Activated naive CD8-positive, alpha-beta T cell (primary cell): ENCODE results near the gene SUMF2.
"Not testable (repeated sequence)": the region's sequence is repeated elsewhere in the genome, so short reads cannot be mapped to it uniquely, and the experiment has no call there.

Source experiments
- H3K27ac Mint-ChIP-seq: one replicate; pipeline ENCODE4 v1.8.0; 2021; ENCODE audit warnings: mixed read lengths
- H3K27me3 Mint-ChIP-seq: one replicate; pipeline ENCODE4 v1.8.0; 2021; ENCODE audit warnings: mixed read lengths
- H3K36me3 Mint-ChIP-seq: one replicate; pipeline ENCODE4 v1.8.0; 2021; ENCODE audit warnings: mixed read lengths
- H3K4me1 Mint-ChIP-seq: one replicate; pipeline ENCODE4 v1.8.0; 2021; ENCODE audit warnings: low read depth, mixed read lengths
- H3K4me3 Mint-ChIP-seq: one replicate; pipeline ENCODE4 v1.8.0; 2021; ENCODE audit warnings: mild to moderate bottlenecking, mixed read lengths
- H3K9me3 Mint-ChIP-seq: one replicate; pipeline ENCODE4 v1.8.0; 2021; ENCODE audit warnings: low read depth, mixed read lengths

Gene SUMF2

DNA sequence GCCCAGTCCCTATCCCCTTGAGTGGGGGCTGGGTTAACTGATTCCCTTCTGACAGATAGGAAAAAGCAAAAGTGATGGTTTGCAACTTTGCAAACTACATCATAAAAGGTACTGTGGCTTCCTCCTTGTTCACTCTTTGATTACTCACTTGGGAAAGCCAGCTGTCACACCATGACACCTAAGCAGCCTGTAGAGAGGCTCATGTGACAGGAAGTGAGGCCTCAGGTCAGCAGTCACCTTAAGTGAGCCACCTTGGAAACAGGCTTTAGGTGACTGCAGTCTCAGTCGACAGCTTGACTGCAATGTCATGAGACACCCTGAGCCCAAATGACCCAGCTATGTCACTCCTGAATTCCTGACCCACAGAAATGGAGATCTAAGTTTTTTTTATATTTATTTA is 46.5 kb downstream of the SUMF2 start:
- peaks cover 6% of the 10 kb centered on the region for H3K9me3 Mint-ChIP-seq
- H3K4me3 Mint-ChIP-seq: no peak overlapping the region
- H3K4me1 Mint-ChIP-seq: peaks cover 26% of the 10 kb centered on the region
- peaks cover 9% of the 10 kb centered on the region for H3K36me3 Mint-ChIP-seq
- peaks cover 2% of the 10 kb centered on the region for H3K27me3 Mint-ChIP-seq
- no peak overlapping the region for H3K27ac Mint-ChIP-seq

DNA sequence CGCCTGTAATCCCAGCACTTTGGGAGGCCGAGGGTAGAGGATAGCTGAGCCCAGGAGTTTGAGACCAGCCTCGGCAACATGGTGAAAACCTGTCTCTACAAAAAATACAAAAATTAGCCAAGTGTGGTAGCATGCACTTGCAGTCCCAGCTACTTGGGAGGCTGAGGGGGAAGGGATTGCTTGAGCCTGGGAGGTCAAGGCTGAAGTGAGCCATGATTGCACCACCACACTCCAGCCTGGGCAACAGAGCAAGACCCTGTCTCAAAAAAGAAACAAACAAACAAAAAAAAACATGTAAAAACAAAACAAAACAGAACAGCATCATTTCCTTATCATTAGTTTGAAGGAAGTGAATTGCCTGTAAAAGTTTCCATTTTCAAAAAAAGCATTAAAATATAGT is 48.2 kb downstream of the SUMF2 start:
- H3K27me3 Mint-ChIP-seq, H3K4me3 Mint-ChIP-seq, H3K9me3 Mint-ChIP-seq, H3K27ac Mint-ChIP-seq, H3K36me3 Mint-ChIP-seq: not testable (repeated sequence)
- peaks cover 12% of the 10 kb centered on the region for H3K4me1 Mint-ChIP-seq

DNA sequence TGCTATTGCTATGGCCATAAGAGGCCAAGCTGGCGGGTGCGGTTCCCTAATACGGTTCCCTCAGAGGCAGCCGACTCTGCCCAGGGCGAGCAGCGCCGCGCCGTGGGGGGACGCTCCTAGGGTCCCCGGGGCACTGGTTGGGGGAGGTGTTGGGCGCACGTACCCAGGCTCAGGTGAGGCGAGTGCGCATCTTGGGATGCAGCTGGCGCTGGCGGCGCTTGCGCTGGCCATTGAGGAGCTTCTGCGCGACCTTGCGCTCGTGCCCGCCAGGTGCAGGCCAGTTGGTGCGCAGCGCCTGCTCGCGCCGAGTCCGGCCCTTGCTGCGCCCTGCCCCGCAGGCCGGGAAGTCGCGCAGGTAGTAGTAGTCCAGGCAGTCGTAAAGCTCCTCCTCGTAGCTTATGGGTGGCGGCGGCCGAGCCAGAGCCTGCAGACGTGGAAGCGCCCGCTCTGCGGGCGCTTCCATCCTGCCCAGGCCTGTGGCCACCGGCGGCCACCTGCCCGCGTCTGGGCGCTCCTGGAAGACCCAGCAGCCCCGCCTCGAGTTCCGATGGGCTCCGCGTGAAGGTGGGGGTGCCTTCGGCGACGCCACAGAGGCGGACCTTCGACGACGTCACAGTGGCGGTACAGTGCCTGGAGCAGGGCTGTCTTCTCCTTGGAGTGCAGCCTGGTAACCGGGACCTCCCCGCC is 51.9 kb downstream of the SUMF2 start, which contains the start of gene NUPR2:
NUPR2 (minus strand) TSS at position 566 of the 687 bp plus-strand sequence; CDS start at position 463, 103 bp downstream.
- Mint-ChIP-seq H3K4me3 (no peak within 1 kb of the TSS), H3K27me3 (peaks cover 11% of the 10 kb centered on the region), H3K9me3 (no peaks in the 10 kb centered on the region), H3K36me3 (no peaks in the 10 kb centered on the region), H3K4me1 (no peaks in the 10 kb centered on the region), H3K27ac (no peak within 1 kb of the TSS)

DNA sequence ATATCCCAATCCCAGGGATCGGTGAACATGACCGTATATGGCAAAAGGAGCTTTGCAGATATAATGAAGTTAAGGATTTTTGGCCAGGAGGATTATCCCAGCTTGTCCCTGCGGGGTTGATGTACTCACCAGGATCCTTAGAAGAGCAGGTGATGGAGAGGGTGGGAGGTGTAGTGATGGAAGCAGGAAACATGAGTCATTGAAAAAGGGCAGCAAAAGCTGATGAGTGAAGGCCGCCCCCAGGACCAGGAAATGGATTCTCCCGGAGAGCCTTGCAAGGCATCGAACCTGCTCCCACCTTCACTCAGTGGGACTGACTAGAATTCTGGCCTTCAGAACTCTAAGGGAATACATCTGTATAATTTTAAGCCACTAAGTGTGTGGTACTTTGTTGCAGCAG is 57.4 kb downstream of the SUMF2 start:
- Mint-ChIP-seq H3K4me3 (no peak overlapping the region), H3K9me3 (no peaks in the 10 kb centered on the region), H3K27me3 (peaks cover 10% of the 10 kb centered on the region), H3K27ac (no peak overlapping the region), H3K36me3 (no peaks in the 10 kb centered on the region), H3K4me1 (no peaks in the 10 kb centered on the region)

DNA sequence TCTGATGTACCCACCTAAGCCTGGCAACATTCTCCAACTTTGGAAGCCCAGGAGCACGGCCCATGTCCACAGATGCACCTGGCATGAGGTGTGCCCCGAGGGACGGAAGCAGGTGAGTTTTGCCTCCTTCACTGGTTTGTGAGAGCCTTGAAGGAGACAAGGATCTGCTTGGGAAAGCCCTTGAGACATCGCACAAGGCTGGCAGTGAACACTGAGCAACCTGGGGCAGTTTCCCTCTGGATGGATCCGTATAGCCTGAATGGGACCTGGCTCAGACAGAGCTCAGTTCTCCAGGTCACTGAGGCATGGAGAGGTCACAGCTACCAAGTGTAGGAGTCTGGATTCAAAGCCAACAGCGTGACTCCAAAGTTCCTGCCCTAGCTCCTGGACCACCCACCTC is 60.9 kb downstream of the SUMF2 start:
- Mint-ChIP-seq H3K4me3 (no peak overlapping the region), H3K9me3 (no peaks in the 10 kb centered on the region), H3K27ac (no peak overlapping the region), H3K4me1 (no peaks in the 10 kb centered on the region), H3K27me3 (no peaks in the 10 kb centered on the region), H3K36me3 (no peaks in the 10 kb centered on the region)

DNA sequence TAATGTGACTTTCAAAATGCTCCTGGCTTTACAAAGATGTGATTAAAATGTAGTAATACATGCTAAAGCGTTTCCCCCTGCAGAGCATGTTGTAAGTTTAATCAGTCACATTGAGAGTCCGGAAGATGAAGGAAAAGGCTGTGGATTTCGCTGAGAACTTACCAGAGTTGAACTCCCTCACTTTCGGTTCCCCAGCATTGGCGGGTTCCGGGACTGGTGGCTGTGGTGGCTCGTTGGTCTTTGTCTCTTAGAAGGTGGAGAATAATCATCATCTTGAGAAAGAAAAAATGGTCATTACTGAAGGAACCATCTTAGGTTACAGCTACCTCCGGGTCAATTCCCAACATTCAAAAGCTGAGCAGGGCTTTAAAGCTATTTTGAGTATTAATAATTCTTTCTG is 61.7 kb downstream of the SUMF2 start:
- Mint-ChIP-seq H3K4me1 (no peaks in the 10 kb centered on the region), H3K4me3 (no peak overlapping the region), H3K27ac (no peak overlapping the region), H3K36me3 (no peaks in the 10 kb centered on the region), H3K9me3 (no peaks in the 10 kb centered on the region), H3K27me3 (no peaks in the 10 kb centered on the region)

DNA sequence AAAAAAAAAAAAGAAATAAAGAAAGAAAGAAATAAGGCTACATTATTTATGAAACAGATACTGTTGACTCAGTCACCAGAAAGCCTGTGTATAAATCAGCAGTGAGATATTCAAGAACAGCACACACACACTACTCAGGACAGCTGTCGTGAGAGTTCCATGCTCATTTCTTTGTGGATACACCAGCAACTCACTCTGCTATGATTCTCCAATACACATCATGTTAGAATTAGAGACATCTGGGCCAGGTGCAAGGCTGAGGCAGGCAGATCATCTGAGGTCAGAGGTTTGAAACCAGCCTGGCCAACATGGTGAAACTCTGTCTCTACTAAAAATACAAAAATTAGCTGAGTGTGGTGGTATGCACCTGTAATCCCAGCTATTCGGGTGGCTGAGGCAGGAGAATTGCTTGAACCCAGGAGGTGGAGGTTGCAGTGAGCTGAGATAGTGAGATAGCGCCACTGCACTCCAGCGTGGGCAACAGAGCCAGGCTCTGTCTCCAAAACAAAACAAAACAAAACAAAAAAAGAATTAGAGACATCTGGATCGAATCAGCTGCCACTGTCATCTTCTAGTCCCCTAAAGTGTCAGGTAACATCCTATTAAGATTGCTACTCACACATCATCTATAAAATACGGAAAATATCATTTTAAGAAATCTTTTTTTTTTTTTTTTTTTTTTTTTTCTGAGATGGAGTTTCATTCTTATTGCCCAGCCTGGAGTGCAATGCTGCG is 63.3 kb downstream of the SUMF2 start:
- H3K4me1 Mint-ChIP-seq: no peaks in the 10 kb centered on the region
- H3K4me3 Mint-ChIP-seq: no peak overlapping the region
- H3K27ac Mint-ChIP-seq: no peak overlapping the region
- H3K9me3 Mint-ChIP-seq: no peaks in the 10 kb centered on the region
- H3K27me3 Mint-ChIP-seq: no peaks in the 10 kb centered on the region
- no peaks in the 10 kb centered on the region for H3K36me3 Mint-ChIP-seq
